ENCODE data around the gene MEIKIN. TPM values are rescaled to one million over a fixed set of nuclear protein-coding genes. Genes with fewer than 3 reads are reported as not detected.

MEIKIN gene
- total RNA-seq, 1 donor from 2014 or later, result not detected

DNA sequence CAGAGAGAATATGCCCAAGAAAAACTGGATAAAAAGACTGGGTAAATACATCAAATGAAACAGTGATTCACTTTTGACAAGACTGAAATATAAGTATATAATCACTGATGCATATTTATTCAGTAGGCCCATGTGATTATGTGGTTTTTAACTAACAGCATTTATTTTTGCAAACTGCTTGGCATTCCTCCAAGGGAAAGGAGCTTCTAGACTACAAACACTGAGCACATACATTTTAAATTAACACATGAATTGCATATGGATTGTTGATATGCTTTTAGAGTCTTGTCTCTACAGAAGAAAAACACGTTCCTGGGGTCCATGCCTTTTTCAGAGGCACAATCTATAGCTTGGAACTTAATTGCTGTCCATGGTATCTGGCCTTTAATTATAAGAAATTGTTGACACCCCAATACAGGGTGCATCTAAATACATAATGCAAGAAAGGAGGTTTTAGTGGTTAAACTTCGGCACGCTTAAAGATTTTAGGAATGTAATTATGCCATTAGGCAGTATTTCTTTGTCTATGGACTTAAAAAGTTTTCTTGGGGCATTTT, 6.9 kb upstream of the MEIKIN start:
- Mint-ChIP-seq H3K36me3 (ENCODE audit: unreplicated experiment) (no peaks in the 10 kb centered on the region), H3K27me3 (ENCODE audit: unreplicated experiment) (peaks cover 32% of the 10 kb centered on the region), H3K27ac (ENCODE audit: unreplicated experiment) (no peak overlapping the region), H3K4me1 (ENCODE audit: unreplicated experiment) (no peaks in the 10 kb centered on the region), H3K9me3 (ENCODE audit: unreplicated experiment) (no peaks in the 10 kb centered on the region), H3K4me3 (ENCODE audit: unreplicated experiment) (no peak overlapping the region)
- no peak for DNase-seq (ENCODE audit: extremely low spot score, unreplicated experiment)
- TF ChIP-seq, protein P1, sequence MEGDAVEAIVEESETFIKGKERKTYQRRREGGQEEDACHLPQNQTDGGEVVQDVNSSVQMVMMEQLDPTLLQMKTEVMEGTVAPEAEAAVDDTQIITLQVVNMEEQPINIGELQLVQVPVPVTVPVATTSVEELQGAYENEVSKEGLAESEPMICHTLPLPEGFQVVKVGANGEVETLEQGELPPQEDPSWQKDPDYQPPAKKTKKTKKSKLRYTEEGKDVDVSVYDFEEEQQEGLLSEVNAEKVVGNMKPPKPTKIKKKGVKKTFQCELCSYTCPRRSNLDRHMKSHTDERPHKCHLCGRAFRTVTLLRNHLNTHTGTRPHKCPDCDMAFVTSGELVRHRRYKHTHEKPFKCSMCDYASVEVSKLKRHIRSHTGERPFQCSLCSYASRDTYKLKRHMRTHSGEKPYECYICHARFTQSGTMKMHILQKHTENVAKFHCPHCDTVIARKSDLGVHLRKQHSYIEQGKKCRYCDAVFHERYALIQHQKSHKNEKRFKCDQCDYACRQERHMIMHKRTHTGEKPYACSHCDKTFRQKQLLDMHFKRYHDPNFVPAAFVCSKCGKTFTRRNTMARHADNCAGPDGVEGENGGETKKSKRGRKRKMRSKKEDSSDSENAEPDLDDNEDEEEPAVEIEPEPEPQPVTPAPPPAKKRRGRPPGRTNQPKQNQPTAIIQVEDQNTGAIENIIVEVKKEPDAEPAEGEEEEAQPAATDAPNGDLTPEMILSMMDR (IDR thresholded peaks at IDR 0.05), result no peak

DNA sequence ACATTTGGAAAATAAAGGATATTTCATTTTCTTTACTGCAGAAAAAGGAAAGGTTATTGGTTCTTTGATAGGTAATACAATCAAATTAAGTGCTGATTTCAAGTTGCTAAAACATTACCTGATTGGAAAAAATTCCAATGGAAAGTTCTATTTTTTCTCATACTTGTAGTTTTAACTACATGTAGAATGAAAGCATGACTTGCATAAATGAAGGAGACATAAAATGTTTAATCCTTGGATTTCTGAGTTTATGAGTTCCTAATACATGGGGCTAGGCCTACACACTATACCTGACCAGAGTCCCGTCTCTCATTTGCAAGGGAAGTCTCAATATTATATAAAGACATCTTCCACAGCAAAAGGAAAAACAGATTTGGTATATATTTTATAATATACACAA, 5.2 kb upstream of the MEIKIN start:
- TF ChIP-seq, protein P1 (IDR thresholded peaks at IDR 0.05), result no peak
- Mint-ChIP-seq H3K9me3 (ENCODE audit: unreplicated experiment) (no peaks in the 10 kb centered on the region), H3K27ac (ENCODE audit: unreplicated experiment) (no peak overlapping the region), H3K4me3 (ENCODE audit: unreplicated experiment) (no peak overlapping the region), H3K27me3 (ENCODE audit: unreplicated experiment) (peaks cover 30% of the 10 kb centered on the region), H3K4me1 (ENCODE audit: unreplicated experiment) (no peaks in the 10 kb centered on the region), H3K36me3 (ENCODE audit: unreplicated experiment) (no peaks in the 10 kb centered on the region)
- DNase-seq (ENCODE audit: extremely low spot score, unreplicated experiment), result no peak

DNA sequence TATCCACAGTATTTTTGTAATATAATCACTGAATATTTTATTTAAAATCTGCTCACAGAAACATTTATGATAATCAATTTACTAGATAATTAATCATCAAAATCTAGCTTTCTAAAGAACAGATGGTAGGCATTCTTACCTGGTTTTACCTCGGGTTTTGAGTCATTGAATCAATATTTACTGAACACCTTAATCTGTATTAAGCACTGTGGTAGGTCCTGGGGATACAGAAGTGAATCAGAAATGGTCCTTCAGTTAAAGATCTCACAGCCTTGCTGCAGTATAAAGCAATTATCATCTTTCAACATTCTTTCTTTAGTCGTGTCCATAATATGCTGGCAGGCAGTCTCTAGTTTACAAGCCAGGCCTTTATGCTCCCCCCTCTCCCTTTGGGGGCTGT, 2.0 kb upstream of the MEIKIN start:
- Mint-ChIP-seq H3K9me3 (ENCODE audit: unreplicated experiment) (no peaks in the 10 kb centered on the region), H3K27me3 (ENCODE audit: unreplicated experiment) (peaks cover 20% of the 10 kb centered on the region), H3K4me3 (ENCODE audit: unreplicated experiment) (no peak overlapping the region), H3K4me1 (ENCODE audit: unreplicated experiment) (no peaks in the 10 kb centered on the region), H3K36me3 (ENCODE audit: unreplicated experiment) (no peaks in the 10 kb centered on the region), H3K27ac (ENCODE audit: unreplicated experiment) (no peak overlapping the region)
- no peak for DNase-seq (ENCODE audit: extremely low spot score, unreplicated experiment)
- TF ChIP-seq, protein P1 (IDR thresholded peaks at IDR 0.05), result no peak

DNA sequence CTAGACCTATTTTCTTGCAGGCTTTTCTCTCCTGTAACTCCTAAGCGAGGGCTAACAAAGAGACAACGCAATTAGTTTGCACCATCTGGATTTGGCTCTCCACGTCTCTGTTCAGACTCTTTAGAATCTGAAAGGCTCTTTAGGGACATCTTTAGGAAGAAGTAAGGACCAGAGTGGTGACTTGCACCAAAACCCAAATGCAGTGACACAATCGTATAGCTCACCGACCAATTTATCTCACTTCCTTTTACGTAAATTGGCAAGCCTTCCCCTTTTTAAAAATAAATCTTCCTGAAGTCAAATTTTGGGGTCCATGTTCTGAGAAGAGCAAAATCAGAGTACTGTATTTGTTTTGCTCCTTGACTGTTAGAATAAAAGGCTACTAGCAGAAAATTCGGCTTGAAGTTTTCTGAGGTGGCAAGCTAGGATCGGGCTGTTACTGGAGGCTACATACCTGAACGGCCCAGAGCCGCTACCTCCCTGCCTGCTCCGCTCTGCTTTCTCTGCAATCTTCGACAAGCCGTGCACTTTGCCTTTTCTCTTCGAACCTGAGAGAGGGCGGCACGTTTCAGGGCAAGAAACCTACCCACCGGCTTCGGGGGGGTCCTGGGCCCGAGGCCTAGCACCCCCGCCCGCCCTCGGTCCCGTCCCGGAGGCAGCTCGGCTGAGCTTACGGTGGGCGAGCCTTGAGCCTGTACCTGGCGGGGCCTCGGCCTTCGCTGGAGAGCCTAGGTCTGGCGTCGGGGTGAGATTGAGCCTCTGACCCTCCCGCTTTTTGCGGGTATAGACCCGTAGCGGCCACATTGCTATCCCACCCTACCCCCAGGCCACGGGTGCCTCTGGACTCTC, 537 bp downstream of the MEIKIN start:
- no peak overlapping the region for H3K27ac Mint-ChIP-seq (ENCODE audit: unreplicated experiment)
- peaks cover 36% of the 10 kb centered on the region for H3K27me3 Mint-ChIP-seq (ENCODE audit: unreplicated experiment)
- H3K36me3 Mint-ChIP-seq (ENCODE audit: unreplicated experiment), result no peaks in the 10 kb centered on the region
- TF ChIP-seq, protein P1 (IDR thresholded peaks at IDR 0.05), result no peak
- H3K9me3 Mint-ChIP-seq (ENCODE audit: unreplicated experiment), result no peaks in the 10 kb centered on the region
- no peaks in the 10 kb centered on the region for H3K4me1 Mint-ChIP-seq (ENCODE audit: unreplicated experiment)
- H3K4me3 Mint-ChIP-seq (ENCODE audit: unreplicated experiment), result no peak overlapping the region
- no peak for DNase-seq (ENCODE audit: extremely low spot score, unreplicated experiment)

DNA sequence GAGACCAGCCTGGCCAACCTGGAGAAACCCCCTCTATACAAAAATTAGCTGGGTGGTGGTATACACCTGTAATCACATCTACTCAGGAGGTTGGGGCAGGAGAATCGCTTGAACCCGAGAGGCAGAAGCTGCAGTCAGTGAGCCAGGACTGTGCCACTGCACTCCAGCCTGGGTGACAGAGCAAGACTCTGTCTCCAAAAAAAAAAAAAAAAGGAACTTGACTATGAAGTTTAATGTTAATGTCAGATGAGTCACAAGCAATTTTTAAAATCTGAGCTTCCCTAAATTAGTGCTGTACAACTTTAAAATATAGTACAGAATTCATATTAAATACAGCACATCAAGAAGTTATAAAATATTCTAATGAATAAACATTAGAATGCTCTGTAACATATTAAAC, 1.5 kb downstream of the MEIKIN start:
- no peak for DNase-seq (ENCODE audit: extremely low spot score, unreplicated experiment)
- Mint-ChIP-seq H3K36me3 (ENCODE audit: unreplicated experiment) (no peaks in the 10 kb centered on the region), H3K4me3 (ENCODE audit: unreplicated experiment) (no peak overlapping the region), H3K9me3 (ENCODE audit: unreplicated experiment) (no peaks in the 10 kb centered on the region), H3K27ac (ENCODE audit: unreplicated experiment) (no peak overlapping the region), H3K4me1 (ENCODE audit: unreplicated experiment) (no peaks in the 10 kb centered on the region), H3K27me3 (ENCODE audit: unreplicated experiment) (peaks cover 34% of the 10 kb centered on the region)
- TF ChIP-seq, protein P1 (IDR thresholded peaks at IDR 0.05), result no peak

All from osteocyte (in vitro differentiated cells).